Sigmoid colon (tissue), 4 donors: Measurements from ENCODE around the gene LITAF.

ENCODE experiments used
- POLR2AphosphoS5 ChIP-seq, 4 donors: sonication (generic); formaldehyde crosslinking; IDR thresholded peaks; one replicate each; pipeline ENCODE4 v1.6.1; 2017; ENCODE audit warnings: antibody characterized with exemption in 4 of 4
- TF ChIP-seq, protein P1 (sequence below), 4 experiments: fragments of 450-650 bp in 3 of 4; fragments of 200-600 bp in 1 of 4; IDR thresholded peaks; one replicate each; pipeline ENCODE4 v1.5.1; 2016 to 2019; ENCODE audit warnings: antibody characterized with exemption in 4 of 4, mild to moderate bottlenecking in 3 of 4, moderate library complexity in 2 of 4

DNA sequence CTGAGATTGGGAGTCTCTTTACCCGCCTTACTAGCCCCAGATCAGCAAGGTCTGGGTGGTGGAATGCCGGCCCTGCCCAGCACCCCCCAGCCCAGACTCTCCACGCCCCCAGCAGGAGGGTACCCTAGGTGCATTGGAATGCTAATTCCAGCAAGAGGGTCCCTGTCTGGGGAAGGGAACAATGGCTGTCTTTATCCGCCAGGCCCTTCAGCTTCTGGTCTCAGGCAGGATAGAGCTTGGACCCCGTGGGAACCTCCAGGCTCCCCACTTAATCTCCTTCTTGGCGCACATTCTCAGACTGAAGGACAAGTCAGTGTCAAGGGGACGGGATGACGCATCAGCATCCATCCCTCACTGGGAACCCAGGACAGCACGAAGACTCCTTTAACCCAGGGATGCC lies 85.1 kb downstream of the LITAF start:
- no peak for TF ChIP-seq POLR2AphosphoS5 (IDR thresholded peaks at IDR 0.05)
- TF ChIP-seq, protein P1, sequence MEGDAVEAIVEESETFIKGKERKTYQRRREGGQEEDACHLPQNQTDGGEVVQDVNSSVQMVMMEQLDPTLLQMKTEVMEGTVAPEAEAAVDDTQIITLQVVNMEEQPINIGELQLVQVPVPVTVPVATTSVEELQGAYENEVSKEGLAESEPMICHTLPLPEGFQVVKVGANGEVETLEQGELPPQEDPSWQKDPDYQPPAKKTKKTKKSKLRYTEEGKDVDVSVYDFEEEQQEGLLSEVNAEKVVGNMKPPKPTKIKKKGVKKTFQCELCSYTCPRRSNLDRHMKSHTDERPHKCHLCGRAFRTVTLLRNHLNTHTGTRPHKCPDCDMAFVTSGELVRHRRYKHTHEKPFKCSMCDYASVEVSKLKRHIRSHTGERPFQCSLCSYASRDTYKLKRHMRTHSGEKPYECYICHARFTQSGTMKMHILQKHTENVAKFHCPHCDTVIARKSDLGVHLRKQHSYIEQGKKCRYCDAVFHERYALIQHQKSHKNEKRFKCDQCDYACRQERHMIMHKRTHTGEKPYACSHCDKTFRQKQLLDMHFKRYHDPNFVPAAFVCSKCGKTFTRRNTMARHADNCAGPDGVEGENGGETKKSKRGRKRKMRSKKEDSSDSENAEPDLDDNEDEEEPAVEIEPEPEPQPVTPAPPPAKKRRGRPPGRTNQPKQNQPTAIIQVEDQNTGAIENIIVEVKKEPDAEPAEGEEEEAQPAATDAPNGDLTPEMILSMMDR (IDR thresholded peaks at IDR 0.05): no peak
